ENCODE data around the gene LPGAT1.

DNA sequence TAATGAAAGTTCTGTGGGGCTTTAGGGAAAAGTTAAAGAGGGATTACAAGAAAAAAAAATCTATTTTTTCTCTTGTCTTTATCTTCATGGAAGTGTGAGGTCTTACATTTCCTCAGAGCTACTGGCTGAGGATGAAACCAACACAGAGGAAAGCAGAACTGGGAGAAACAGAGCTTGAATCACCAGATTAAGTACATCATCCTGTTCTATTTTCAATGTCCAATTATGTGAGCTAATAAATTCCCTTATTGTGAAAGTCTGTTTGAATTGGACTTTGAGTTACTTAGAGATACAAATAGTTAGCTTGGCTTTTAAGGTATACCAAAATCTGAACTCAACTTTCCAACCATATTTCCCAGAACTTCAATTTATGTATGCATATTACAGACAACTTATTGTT, 69.2 kb downstream of the LPGAT1 start:
- TF ChIP-seq, protein P1, sequence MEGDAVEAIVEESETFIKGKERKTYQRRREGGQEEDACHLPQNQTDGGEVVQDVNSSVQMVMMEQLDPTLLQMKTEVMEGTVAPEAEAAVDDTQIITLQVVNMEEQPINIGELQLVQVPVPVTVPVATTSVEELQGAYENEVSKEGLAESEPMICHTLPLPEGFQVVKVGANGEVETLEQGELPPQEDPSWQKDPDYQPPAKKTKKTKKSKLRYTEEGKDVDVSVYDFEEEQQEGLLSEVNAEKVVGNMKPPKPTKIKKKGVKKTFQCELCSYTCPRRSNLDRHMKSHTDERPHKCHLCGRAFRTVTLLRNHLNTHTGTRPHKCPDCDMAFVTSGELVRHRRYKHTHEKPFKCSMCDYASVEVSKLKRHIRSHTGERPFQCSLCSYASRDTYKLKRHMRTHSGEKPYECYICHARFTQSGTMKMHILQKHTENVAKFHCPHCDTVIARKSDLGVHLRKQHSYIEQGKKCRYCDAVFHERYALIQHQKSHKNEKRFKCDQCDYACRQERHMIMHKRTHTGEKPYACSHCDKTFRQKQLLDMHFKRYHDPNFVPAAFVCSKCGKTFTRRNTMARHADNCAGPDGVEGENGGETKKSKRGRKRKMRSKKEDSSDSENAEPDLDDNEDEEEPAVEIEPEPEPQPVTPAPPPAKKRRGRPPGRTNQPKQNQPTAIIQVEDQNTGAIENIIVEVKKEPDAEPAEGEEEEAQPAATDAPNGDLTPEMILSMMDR (IDR thresholded peaks at IDR 0.05), result no peak
- no peak for TF ChIP-seq POLR2A (IDR thresholded peaks at IDR 0.05)

All from body of pancreas (tissue), 4 donors.